Ectodermal cell (in vitro differentiated cells): ENCODE data around the gene HACD3.

Experiments
- H3K27ac ChIP-seq: 2 replicates; pipeline ENCODE4 v1.7.0; 2013; ENCODE audit warnings: mild to moderate bottlenecking, low read depth, low read length; ENCODE audit not compliant: insufficient read depth, poor library complexity, severe bottlenecking
- H3K27me3 ChIP-seq: 2 replicates; pipeline ENCODE4 v1.7.0; 2013; ENCODE audit warnings: mild to moderate bottlenecking, low read length; ENCODE audit not compliant: insufficient read depth, control insufficient read depth, poor library complexity, severe bottlenecking
- H3K36me3 ChIP-seq: one replicate; pipeline ENCODE4 v1.7.0; 2013; ENCODE audit warnings: low read length; ENCODE audit not compliant: control insufficient read depth, insufficient read depth
- H3K4me1 ChIP-seq: one replicate; pipeline ENCODE4 v1.7.0; 2013; ENCODE audit warnings: low read length; ENCODE audit not compliant: control insufficient read depth, insufficient read depth
- H3K4me3 ChIP-seq: 2 replicates; pipeline ENCODE4 v1.7.0; 2013; ENCODE audit warnings: low read depth, low read length, control low read depth; ENCODE audit not compliant: insufficient read depth
- H3K9me3 ChIP-seq: 2 replicates; pipeline ENCODE4 v1.7.0; 2013; ENCODE audit warnings: mild to moderate bottlenecking, low read length, moderate library complexity; ENCODE audit not compliant: control insufficient read depth
- WGBS, 2 experiments: methylation state at CpG; one replicate each; pipeline ENCODE4 v1.1.7; 2013; ENCODE audit warnings: missing lambda C conversion rate in 2 of 2; 5-methylcytosine and 5-hydroxymethylcytosine counted together

Gene HACD3

DNA sequence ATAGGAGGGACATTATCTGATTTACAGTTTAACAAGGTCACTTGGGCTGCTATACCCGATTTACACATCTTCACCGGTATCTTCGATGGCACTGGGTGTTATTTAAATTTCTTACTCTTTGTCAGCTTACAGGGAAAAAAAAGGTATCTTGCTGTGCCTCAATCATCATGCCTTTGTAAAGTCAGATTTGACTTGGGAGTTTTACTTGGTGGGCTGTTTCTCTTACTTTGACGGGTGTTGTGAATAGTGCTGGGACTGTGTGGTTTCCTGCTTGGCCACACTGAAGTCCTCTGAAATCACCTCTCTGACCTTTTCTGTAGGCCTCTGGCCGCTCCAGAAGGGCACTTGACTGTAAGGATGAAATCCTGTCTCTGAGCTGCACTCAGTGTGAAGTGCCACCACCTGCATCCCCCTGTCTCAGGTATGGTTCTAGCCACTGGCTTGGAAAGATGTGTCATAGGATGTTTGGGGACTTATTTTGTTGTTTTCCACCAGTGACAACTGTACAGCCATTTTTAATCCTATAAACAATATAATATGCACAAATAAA is 88.4 kb downstream of the HACD3 start:
- no peaks in the 10 kb centered on the region for H3K4me1 ChIP-seq
- H3K36me3 ChIP-seq = no peaks in the 10 kb centered on the region
- no peaks in the 10 kb centered on the region for H3K27me3 ChIP-seq
- H3K27ac ChIP-seq = no peak overlapping the region
- no peak overlapping the region for H3K4me3 ChIP-seq
- WGBS, 2 experiments = 39 to 42% methylated on average over 5 of the region's 5 CpGs
- no peaks in the 10 kb centered on the region for H3K9me3 ChIP-seq

DNA sequence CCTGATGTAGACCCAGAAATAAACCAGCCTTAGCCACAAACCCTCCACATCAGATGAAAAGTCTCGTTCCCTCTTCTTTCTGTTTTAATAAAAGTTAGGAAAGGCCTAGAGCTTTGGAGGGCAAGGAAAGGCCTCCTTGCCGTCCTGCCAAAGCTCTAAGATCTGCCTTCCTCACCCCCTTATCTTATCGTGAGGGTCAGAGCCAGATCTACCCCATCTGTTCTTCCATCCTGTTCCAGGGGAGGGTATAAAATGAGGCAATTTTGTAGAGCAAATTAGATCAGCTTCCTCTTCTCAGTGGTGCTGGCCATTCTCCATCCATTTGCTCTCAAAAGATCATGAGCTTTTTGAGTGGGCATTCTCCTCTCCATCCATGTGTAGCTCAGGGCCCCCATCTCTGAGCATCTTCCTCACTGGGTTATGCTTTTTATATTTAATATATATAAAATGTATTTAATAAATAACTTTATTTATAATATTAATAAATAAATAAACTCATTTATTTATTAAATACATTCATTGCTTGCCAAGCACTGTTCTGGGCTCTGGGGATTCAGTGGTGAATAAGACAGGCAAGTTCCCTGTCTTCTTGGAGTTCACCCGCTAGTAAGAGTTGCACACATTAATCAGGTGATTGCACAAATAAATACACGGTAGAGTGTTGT is 89.5 kb downstream of the HACD3 start:
- no peaks in the 10 kb centered on the region for H3K4me1 ChIP-seq
- H3K9me3 ChIP-seq = no peaks in the 10 kb centered on the region
- no peaks in the 10 kb centered on the region for H3K36me3 ChIP-seq
- H3K4me3 ChIP-seq = no peak overlapping the region
- 91 to 93% methylated on average over 5 of the region's 5 CpGs for WGBS, 2 experiments
- no peak overlapping the region for H3K27ac ChIP-seq
- H3K27me3 ChIP-seq = no peaks in the 10 kb centered on the region

GRCh38 chr15:65620833-65621232 is 90.6 kb downstream of the HACD3 start:
- H3K36me3 ChIP-seq = no peaks in the 10 kb centered on the region
- no peaks in the 10 kb centered on the region for H3K9me3 ChIP-seq
- no peak overlapping the region for H3K27ac ChIP-seq
- H3K27me3 ChIP-seq = no peaks in the 10 kb centered on the region
- no peaks in the 10 kb centered on the region for H3K4me1 ChIP-seq
- H3K4me3 ChIP-seq = no peak overlapping the region
- WGBS, 2 experiments = 81 to 90% methylated on average over 2 of the region's 2 CpGs

DNA sequence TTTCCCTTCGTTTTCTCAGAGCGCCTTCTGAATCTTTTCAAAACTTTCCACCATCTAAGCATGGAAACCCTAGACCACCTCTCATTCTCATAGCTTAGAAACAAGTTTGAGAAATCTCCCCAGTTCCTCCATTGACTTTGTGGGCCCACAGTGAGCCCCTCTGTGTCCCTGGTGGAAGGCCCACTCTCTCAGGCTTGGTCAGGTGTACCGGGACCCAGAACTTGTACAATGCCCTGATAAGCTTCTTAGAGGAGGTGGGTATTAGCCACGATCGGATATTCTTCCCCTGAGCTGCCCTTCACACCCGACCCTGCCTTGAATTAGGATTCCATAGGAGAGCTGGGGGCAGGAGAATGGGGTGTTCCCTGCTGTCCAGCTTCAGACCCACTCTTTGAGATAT is 91.4 kb downstream of the HACD3 start, which contains the start of gene SLC24A1:
TSS of gene SLC24A1 (plus strand) at position 301 of the 400 bp plus-strand sequence. CDS start 2,143 bp downstream, outside the sequence.
- Histone ChIP-seq H3K36me3 (no peaks in the 10 kb centered on the region), H3K4me3 (no peak within 1 kb of the TSS), H3K4me1 (no peaks in the 10 kb centered on the region), H3K27me3 (no peaks in the 10 kb centered on the region), H3K9me3 (no peaks in the 10 kb centered on the region), H3K27ac (no peak within 1 kb of the TSS)
- WGBS, 2 experiments = 92 to 94% methylated on average over 6 of the region's 6 CpGs

DNA sequence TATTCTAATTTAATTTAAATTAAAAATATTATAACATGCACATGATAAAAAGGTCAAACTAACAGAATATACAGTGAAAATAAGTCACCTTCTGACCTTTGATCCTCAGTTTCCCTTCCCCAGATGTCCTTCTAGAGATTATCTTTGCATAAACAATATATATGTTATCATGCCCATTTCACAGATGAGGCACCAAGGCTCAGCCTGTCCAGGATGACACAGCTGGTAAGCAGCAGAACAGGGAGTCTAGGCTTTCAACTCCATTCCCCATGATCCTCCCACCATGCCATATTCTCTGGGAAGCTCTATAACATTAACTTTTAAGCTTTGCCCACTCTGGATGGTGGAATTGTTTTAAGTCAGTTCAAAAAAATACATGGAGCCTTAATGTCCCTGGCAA is 92.8 kb downstream of the HACD3 start:
- Histone ChIP-seq H3K9me3 (no peaks in the 10 kb centered on the region), H3K36me3 (no peaks in the 10 kb centered on the region), H3K27me3 (no peaks in the 10 kb centered on the region)

DNA sequence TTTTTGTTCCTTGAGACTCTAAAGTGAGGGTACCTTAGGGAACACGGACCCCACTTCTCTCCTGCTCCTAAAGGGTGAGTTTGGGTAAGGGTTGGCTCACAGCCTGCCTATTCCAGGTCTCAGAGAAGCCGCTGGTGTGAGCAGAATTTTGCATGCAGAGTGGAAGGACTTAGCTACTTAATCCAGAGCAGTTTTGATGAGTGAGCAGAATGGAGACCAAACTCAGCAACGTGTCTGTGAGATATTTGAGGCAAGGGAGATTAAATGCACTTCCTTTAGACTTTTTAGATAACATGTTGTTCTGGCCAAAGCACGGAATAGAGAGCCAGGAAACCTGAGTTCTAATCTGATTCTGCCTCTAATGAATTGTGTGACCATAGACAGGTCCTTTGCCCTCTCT is 96.6 kb downstream of the HACD3 start:
- H3K4me3 ChIP-seq = no peak overlapping the region
- H3K27ac ChIP-seq = no peak overlapping the region
- 86 to 90% methylated on average over 4 of the region's 4 CpGs for WGBS, 2 experiments
- no peaks in the 10 kb centered on the region for H3K27me3 ChIP-seq
- no peaks in the 10 kb centered on the region for H3K36me3 ChIP-seq
- H3K4me1 ChIP-seq = no peaks in the 10 kb centered on the region
- no peaks in the 10 kb centered on the region for H3K9me3 ChIP-seq

More for the DNA sequence above, 92.8 kb downstream of the HACD3 start:
- Histone ChIP-seq H3K27ac (no peak overlapping the region), H3K4me1 (no peaks in the 10 kb centered on the region), H3K4me3 (no peak overlapping the region)
